ENCODE results near the gene FBXO38. TPM values are rescaled to one million over a fixed set of nuclear protein-coding genes. Genes with fewer than 3 reads are reported as not detected.
A peak's percentile ranks its signal among the peaks of the same experiment; 100 is the strongest.

The FBXO38 gene
- total and polyA plus RNA-seq, 2 of the 13 experiments (the other 11 are each of a cell fraction or from before 2014, with no cell fraction given): 24.8 to 35.9 TPM

DNA sequence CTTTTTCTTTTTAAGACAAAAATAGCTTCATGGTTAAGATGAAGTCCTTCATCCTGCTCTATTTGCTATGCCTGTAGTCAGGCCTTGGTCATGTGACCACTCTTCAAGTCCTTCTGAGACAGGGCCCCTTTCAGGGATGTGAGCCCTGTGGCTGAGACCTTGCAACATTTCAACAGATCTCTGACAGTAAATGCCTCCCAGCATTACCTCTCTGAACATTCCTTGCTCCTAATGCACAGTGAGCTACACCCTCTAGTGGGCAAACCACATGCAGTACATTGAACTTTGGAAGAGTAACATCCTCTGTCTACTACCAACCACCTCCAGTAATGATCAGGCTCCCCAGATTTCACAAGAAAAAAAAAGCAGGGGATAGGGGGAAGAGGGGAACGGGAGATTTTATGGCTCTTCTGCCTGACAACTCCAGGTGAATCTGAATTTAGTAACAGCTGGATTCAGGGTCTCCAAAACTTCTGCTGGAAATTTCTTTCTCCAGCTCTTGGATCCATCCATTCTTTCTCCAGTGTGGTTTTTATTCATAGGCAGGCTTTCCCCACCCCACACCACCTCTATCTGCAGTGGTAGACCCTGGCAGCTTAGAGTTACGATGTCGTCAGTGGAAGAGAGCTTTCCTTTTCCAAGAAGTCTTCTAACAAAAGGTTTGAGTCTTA, 8.9 kb upstream of the FBXO38 start (continued):
- TF ChIP-seq, protein P1, sequence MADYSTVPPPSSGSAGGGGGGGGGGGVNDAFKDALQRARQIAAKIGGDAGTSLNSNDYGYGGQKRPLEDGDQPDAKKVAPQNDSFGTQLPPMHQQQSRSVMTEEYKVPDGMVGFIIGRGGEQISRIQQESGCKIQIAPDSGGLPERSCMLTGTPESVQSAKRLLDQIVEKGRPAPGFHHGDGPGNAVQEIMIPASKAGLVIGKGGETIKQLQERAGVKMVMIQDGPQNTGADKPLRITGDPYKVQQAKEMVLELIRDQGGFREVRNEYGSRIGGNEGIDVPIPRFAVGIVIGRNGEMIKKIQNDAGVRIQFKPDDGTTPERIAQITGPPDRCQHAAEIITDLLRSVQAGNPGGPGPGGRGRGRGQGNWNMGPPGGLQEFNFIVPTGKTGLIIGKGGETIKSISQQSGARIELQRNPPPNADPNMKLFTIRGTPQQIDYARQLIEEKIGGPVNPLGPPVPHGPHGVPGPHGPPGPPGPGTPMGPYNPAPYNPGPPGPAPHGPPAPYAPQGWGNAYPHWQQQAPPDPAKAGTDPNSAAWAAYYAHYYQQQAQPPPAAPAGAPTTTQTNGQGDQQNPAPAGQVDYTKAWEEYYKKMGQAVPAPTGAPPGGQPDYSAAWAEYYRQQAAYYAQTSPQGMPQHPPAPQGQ (CRISPR knock-in tag; IDR thresholded peaks at IDR 0.05; ENCODE audit: borderline replicate concordance): no peak
- TF ChIP-seq, protein P2, sequence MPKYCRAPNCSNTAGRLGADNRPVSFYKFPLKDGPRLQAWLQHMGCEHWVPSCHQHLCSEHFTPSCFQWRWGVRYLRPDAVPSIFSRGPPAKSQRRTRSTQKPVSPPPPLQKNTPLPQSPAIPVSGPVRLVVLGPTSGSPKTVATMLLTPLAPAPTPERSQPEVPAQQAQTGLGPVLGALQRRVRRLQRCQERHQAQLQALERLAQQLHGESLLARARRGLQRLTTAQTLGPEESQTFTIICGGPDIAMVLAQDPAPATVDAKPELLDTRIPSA (CRISPR knock-in tag; IDR thresholded peaks at IDR 0.05; ENCODE audit: borderline replicate concordance): no peak
- no peak for TF ChIP-seq RFX1 (IDR thresholded peaks at IDR 0.05)
- 0 out of 2 replicates have a peak, but pooled peaks have one; percentile 33 for TF ChIP-seq KAT8 (CRISPR knock-in tag; IDR thresholded peaks at IDR 0.05)
- no peak for TF ChIP-seq ZNF616 (CRISPR knock-in tag; IDR thresholded peaks at IDR 0.05; ENCODE audit: low read depth)
- no peak for TF ChIP-seq XBP1 (CRISPR knock-in tag; IDR thresholded peaks at IDR 0.05)
- TF ChIP-seq MAFF (IDR thresholded peaks at IDR 0.05; ENCODE audit: low read depth, low read length): no peak
- TF ChIP-seq TMF1 (CRISPR knock-in tag; IDR thresholded peaks at IDR 0.05; ENCODE audit: low read depth): no peak
- no peak for TF ChIP-seq ZNF530 (CRISPR knock-in tag; IDR thresholded peaks at IDR 0.05; ENCODE audit: low read depth)
- TF ChIP-seq ZNF747 (CRISPR knock-in tag; IDR thresholded peaks at IDR 0.05; ENCODE audit: borderline replicate concordance): no peak
- TF ChIP-seq SRSF4 (IDR thresholded peaks at IDR 0.05; ENCODE audit: low read depth, low read length, poor library complexity, severe bottlenecking): no peak
- TF ChIP-seq, protein P3, sequence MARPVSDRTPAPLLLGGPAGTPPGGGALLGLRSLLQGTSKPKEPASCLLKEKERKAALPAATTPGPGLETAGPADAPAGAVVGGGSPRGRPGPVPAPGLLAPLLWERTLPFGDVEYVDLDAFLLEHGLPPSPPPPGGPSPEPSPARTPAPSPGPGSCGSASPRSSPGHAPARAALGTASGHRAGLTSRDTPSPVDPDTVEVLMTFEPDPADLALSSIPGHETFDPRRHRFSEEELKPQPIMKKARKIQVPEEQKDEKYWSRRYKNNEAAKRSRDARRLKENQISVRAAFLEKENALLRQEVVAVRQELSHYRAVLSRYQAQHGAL (CRISPR knock-in tag; IDR thresholded peaks at IDR 0.05; ENCODE audit: not compliant biosample characterization): no peak
- TF ChIP-seq ZNF3 (CRISPR knock-in tag; IDR thresholded peaks at IDR 0.05): peak; percentile 76
- TF ChIP-seq ELF3 (CRISPR knock-in tag; IDR thresholded peaks at IDR 0.05): no peak; the same call in 1 of the 2 replicates
- TF ChIP-seq ZNF563 (CRISPR knock-in tag; IDR thresholded peaks at IDR 0.05): no peak
- no peak for TF ChIP-seq ZSCAN25 (CRISPR knock-in tag; IDR thresholded peaks at IDR 0.05)
- no peak for TF ChIP-seq DR1 (CRISPR knock-in tag; IDR thresholded peaks at IDR 0.05)
- no peak; the same call in 1 of the 2 replicates for TF ChIP-seq GABPB1 (CRISPR knock-in tag; IDR thresholded peaks at IDR 0.05)
- peak; percentile 84 for TF ChIP-seq STAG1 (CRISPR knock-in tag; IDR thresholded peaks at IDR 0.05)
- TF ChIP-seq, protein P4, sequence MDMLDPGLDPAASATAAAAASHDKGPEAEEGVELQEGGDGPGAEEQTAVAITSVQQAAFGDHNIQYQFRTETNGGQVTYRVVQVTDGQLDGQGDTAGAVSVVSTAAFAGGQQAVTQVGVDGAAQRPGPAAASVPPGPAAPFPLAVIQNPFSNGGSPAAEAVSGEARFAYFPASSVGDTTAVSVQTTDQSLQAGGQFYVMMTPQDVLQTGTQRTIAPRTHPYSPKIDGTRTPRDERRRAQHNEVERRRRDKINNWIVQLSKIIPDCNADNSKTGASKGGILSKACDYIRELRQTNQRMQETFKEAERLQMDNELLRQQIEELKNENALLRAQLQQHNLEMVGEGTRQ (IDR thresholded peaks at IDR 0.05; ENCODE audit: low read depth, low read length): 0 out of 2 replicates have a peak, but pooled peaks have one; percentile 38
- TF ChIP-seq, protein P4 (CRISPR knock-in tag; IDR thresholded peaks at IDR 0.05; ENCODE audit: borderline replicate concordance): peak; percentile 58; the same call in 1 of the 2 replicates
- peak; percentile 35; the same call in 1 of the 2 replicates for TF ChIP-seq BORCS8-MEF2B (CRISPR knock-in tag; IDR thresholded peaks at IDR 0.05)

Measured in HepG2 (cell line).